Liver (tissue), 9 donors: ENCODE data around the gene POU4F3. TPM values are rescaled to one million over a fixed set of nuclear protein-coding genes. Genes with fewer than 3 reads are reported as not detected.

Experiments used
- DNase-seq: peaks from one replicate; pipeline ENCODE4 v3.0.0-alpha.2; 2017; ENCODE audit warnings: low spot score
- H3K27ac ChIP-seq, 2 donors: one replicate each; pipeline ENCODE4 v1.7.0; 2013; ENCODE audit warnings: inconsistent platforms in 2 of 2, low read length in 2 of 2, control low read depth in 1 of 2, low read depth in 1 of 2, mild to moderate bottlenecking in 1 of 2
- H3K27me3 ChIP-seq, 4 donors: one replicate each; pipeline versions ENCODE4 v1.6.1 to v1.7.0; 2013; ENCODE audit warnings: low read length in 3 of 4, inconsistent platforms in 1 of 4, mild to moderate bottlenecking in 1 of 4, moderate library complexity in 1 of 4; ENCODE audit not compliant: control insufficient read depth in 4 of 4, insufficient read depth in 4 of 4
- H3K36me3 ChIP-seq, 4 donors: one replicate each; pipeline versions ENCODE4 v1.6.1 to v1.7.0; 2013; ENCODE audit warnings: low read length in 3 of 4, mild to moderate bottlenecking in 3 of 4, low read depth in 1 of 4, moderate library complexity in 1 of 4; ENCODE audit not compliant: control insufficient read depth in 4 of 4, insufficient read depth in 3 of 4
- H3K4me1 ChIP-seq, 4 donors: one replicate each; pipeline versions ENCODE4 v1.6.1 to v1.7.0; 2013; ENCODE audit warnings: low read length in 3 of 4, mild to moderate bottlenecking in 3 of 4, moderate library complexity in 1 of 4; ENCODE audit not compliant: control insufficient read depth in 4 of 4, insufficient read depth in 4 of 4
- H3K4me3 ChIP-seq, 3 donors: one replicate each; pipeline versions ENCODE4 v1.6.1 to v1.7.0; 2013; ENCODE audit warnings: low read length in 3 of 3, control low read depth in 1 of 3, low read depth in 1 of 3, mild to moderate bottlenecking in 1 of 3
- H3K9ac ChIP-seq, 2 donors: one replicate each; pipeline ENCODE4 v1.7.0; 2013; ENCODE audit warnings: low read length in 2 of 2, mild to moderate bottlenecking in 2 of 2, moderate library complexity in 2 of 2, control low read depth in 1 of 2, low read depth in 1 of 2
- H3K9me3 ChIP-seq, 4 donors: one replicate each; pipeline versions ENCODE4 v1.6.1 to v1.7.0; 2013; ENCODE audit warnings: low read length in 3 of 4; ENCODE audit not compliant: control insufficient read depth in 4 of 4
- ATF3 ChIP-seq: IDR thresholded peaks from 2 replicates; pipeline ENCODE4 v1.6.1; 2016; ENCODE audit warnings: antibody characterized with exemption
- CTCF ChIP-seq: fragments of 150-350 bp; IDR thresholded peaks from 2 replicates; pipeline ENCODE4 v1.5.1; 2017; ENCODE audit warnings: improper control_type of control experiment, low read depth, low read length; ENCODE audit not compliant: missing input control
- GABPA ChIP-seq, 2 donors: IDR thresholded peaks in 1 of 2; conservative IDR thresholded peaks in 1 of 2; 2 replicates each; pipeline ENCODE4 v1.6.1; 2016; ENCODE audit warnings: antibody characterized with exemption in 2 of 2, mild to moderate bottlenecking in 1 of 2, moderate library complexity in 1 of 2
- HNF4G ChIP-seq: IDR thresholded peaks from 2 replicates; pipeline ENCODE4 v1.6.1; 2016; ENCODE audit warnings: antibody characterized with exemption
- JUND ChIP-seq, 2 donors: IDR thresholded peaks; 2 replicates each; pipeline ENCODE4 v1.6.1; 2016; ENCODE audit warnings: antibody characterized with exemption in 2 of 2
- SP1 ChIP-seq: IDR thresholded peaks from 2 replicates; pipeline ENCODE4 v1.6.1; 2018; ENCODE audit warnings: antibody characterized with exemption, mild to moderate bottlenecking
- WGBS: extraction: QIAGEN DNeasy Blood & Tissue Kit; methylation state at CpG from one replicate; pipeline ENCODE4 v1.1.7; 2013; 5-methylcytosine and 5-hydroxymethylcytosine counted together
- polyA plus RNA-seq, 2 donors: library from polyadenylated mRNA; stranded (reverse) in 1 of 2; unstranded in 1 of 2; fragments of 200-250 nt in 1 of 2; fragments of >200 nt in 1 of 2; fragmentation: Nextera tagmentation in 1 of 2; extraction: Ambion mirVana in 1 of 2; gene quantifications; one replicate each; pipeline versions ENCODE4 v1.2.1 to v1.2.3, GENCODE V29; 2013 to 2015
- total RNA-seq, 2 donors: library from RNA; depleted of rRNA; stranded (reverse); fragments of >200 nt; gene quantifications; one replicate each; pipeline ENCODE4 v1.2.3, GENCODE V29; 2014
- TF ChIP-seq, protein P1 (sequence below): IDR thresholded peaks from 2 replicates; pipeline ENCODE4 v1.6.1; 2016; ENCODE audit warnings: antibody characterized with exemption
- donor health status: healthy.
- donor health status: healthy.
- donor health status: healthy.
- donor health status: healthy.
- donor health status: healthy.

Gene POU4F3
- total and polyA plus RNA-seq, 4 donors: not detected

- Histone ChIP-seq H3K27me3 (peaks cover 6 to 25% (median 21%) of the 10 kb centered on the region in 4 donors), H3K9me3 (no peaks in the 10 kb centered on the region), H3K9ac (no peak overlapping the region), H3K4me3 (no peak overlapping the region), H3K4me1 (peaks cover 0 to 13% (median 7%) of the 10 kb centered on the region in 4 donors), H3K27ac (no peak overlapping the region), H3K36me3 (no peaks in the 10 kb centered on the region)
- TF ChIP-seq HNF4G: no peak
- WGBS: 6% methylated on average over 14 of the region's 14 CpGs
- no peak for DNase-seq
These were observed 3.9 kb downstream of the POU4F3 start for GRCh38 chr5:146342519-146342881.

GRCh38 chr5:146342882-146343865 lies 4.5 kb downstream of the POU4F3 start:
- Histone ChIP-seq H3K9ac (no peak overlapping the region), H3K27ac (no peak overlapping the region)
- WGBS: 6% methylated on average over 46 of the region's 46 CpGs

DNA sequence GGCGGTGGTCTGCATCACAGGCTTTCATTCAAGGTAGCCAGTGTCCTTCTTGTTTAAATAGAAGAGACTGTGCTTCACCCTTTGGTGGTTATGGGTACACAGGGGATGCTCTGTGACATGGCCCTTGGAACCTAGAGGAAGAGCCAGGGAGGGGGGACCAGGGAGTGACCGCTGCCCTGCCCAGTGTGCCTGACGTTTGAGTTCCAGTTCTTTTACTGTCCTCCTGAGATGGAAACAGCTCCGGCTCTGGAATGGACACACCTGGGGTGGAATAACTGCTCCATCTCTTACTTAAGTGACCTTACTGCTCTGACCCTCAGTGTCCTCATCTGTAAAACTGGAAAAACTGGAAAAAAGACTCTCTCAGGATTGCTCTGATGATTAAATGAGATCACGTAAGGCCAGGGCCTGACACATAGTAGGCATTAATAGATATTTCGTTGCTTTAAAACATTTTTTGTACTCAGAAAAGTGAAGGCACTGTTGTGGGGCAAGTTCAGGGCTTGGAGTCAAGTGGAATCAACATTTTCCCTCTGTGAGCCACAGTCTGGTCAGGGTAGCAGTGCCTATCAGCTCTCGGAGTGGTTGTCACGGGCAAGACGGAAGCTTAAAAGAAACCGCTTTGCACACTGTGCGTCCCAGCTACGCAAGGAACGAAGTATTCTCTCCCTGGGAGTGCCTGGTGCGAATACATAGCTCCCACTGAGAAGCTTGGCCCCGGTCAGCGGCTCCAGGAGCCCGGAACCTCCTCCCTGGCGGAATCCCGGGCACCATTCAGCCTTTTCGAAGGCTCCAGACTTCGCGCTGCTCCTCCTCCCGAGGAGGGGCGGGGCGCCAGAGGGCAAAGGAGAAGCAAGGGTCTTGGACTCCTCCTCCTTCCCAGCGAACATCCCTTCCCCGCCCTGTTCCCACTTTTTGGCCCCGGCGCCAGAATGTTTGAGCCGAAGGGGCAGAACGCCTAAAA lies 5.8 kb downstream of the POU4F3 start:
- Histone ChIP-seq H3K4me3 (peak overlapping the region in 1 of 3 donors; percentile 23), H3K36me3 (no peaks in the 10 kb centered on the region), H3K27ac (no peak overlapping the region), H3K4me1 (peaks cover 0 to 11% (median 6%) of the 10 kb centered on the region in 4 donors), H3K9ac (no peak overlapping the region), H3K27me3 (peaks cover 3 to 24% (median 21%) of the 10 kb centered on the region in 4 donors), H3K9me3 (no peaks in the 10 kb centered on the region)
- no peak for TF ChIP-seq CTCF
- no peak for TF ChIP-seq HNF4G
- DNase-seq: no peak
- WGBS: 7% methylated on average over 31 of the region's 31 CpGs

More at GRCh38 chr5:146342882-146343865, 4.5 kb downstream of the POU4F3 start:
- peaks cover 6 to 25% (median 21%) of the 10 kb centered on the region in 4 donors for H3K27me3 ChIP-seq
- no peak overlapping the region for H3K4me3 ChIP-seq
- TF ChIP-seq, protein P1, sequence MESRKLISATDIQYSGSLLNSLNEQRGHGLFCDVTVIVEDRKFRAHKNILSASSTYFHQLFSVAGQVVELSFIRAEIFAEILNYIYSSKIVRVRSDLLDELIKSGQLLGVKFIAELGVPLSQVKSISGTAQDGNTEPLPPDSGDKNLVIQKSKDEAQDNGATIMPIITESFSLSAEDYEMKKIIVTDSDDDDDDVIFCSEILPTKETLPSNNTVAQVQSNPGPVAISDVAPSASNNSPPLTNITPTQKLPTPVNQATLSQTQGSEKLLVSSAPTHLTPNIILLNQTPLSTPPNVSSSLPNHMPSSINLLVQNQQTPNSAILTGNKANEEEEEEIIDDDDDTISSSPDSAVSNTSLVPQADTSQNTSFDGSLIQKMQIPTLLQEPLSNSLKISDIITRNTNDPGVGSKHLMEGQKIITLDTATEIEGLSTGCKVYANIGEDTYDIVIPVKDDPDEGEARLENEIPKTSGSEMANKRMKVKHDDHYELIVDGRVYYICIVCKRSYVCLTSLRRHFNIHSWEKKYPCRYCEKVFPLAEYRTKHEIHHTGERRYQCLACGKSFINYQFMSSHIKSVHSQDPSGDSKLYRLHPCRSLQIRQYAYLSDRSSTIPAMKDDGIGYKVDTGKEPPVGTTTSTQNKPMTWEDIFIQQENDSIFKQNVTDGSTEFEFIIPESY: no peak
- TF ChIP-seq ATF3: no peak
- no peak for TF ChIP-seq SP1
- TF ChIP-seq JUND (IDR thresholded peaks at IDR 0.05): no peak
- TF ChIP-seq GABPA (IDR thresholded peaks at IDR 0.05 in 1 of 2, conservative IDR thresholded peaks at IDR 0.05 in 1 of 2): no peak
- no peaks in the 10 kb centered on the region for H3K9me3 ChIP-seq
- peaks cover 0 to 13% (median 7%) of the 10 kb centered on the region in 4 donors for H3K4me1 ChIP-seq
- H3K36me3 ChIP-seq: no peaks in the 10 kb centered on the region
- no peak for DNase-seq
